Smooth muscle cell (in vitro differentiated cells): Measurements from ENCODE around the gene SLC13A2. TPM values are rescaled to one million over a fixed set of nuclear protein-coding genes. Genes with fewer than 3 reads are reported as not detected.

Experiments
- DNase-seq: peaks from one replicate; lab custom pipeline; 2025; ENCODE audit not compliant: unreplicated experiment; lab: John Stamatoyannopoulos, UW
- H2AFZ ChIP-seq: fragments of 200-600 bp; sonication (generic); 2 replicates; pipeline ENCODE4 v1.6.0; 2016; ENCODE audit warnings: antibody characterized with exemption, low read depth, mild to moderate bottlenecking
- H3F3A ChIP-seq: fragments of 200-600 bp; sonication (generic); 2 replicates; pipeline ENCODE4 v1.6.0; 2017; ENCODE audit warnings: antibody characterized with exemption, low read depth
- H3K27ac ChIP-seq: fragments of 200-600 bp; sonication (generic); 2 replicates; pipeline ENCODE4 v1.5.1; 2016; ENCODE audit warnings: low read depth, mild to moderate bottlenecking
- H3K27me3 ChIP-seq: fragments of 200-600 bp; sonication (generic); 2 replicates; pipeline ENCODE4 v1.6.1; 2016; ENCODE audit warnings: low read depth, mild to moderate bottlenecking
- H3K36me3 ChIP-seq: fragments of 200-600 bp; sonication (generic); 2 replicates; pipeline ENCODE4 v1.5.1; 2016; ENCODE audit warnings: low read depth
- H3K4me1 ChIP-seq: fragments of 200-600 bp; sonication (generic); 2 replicates; pipeline ENCODE4 v1.5.1; 2016; ENCODE audit warnings: low read depth
- H3K4me2 ChIP-seq: fragments of 200-600 bp; sonication (generic); 2 replicates; pipeline ENCODE4 v1.6.0; 2016; ENCODE audit warnings: mild to moderate bottlenecking
- H3K4me3 ChIP-seq: fragments of 200-600 bp; sonication (generic); 2 replicates; pipeline ENCODE4 v1.5.1; 2016; ENCODE audit warnings: mild to moderate bottlenecking
- H3K79me2 ChIP-seq: fragments of 200-600 bp; sonication (generic); 2 replicates; pipeline ENCODE4 v1.6.0; 2016; ENCODE audit warnings: low read depth, mild to moderate bottlenecking
- H3K9ac ChIP-seq: fragments of 200-600 bp; sonication (generic); 2 replicates; pipeline ENCODE4 v1.6.0; 2016; ENCODE audit warnings: low read depth
- H3K9me3 ChIP-seq: fragments of 200-600 bp; sonication (generic); replicated peaks from 2 replicates; pipeline ENCODE4 v1.5.1; 2016; ENCODE audit warnings: low read depth
- H4K20me1 ChIP-seq: fragments of 200-600 bp; sonication (generic); 2 replicates; pipeline ENCODE4 v1.6.0; 2016; ENCODE audit warnings: low read depth
- WGBS: methylation state at CpG from one replicate; pipeline ENCODE4 v1.1.7; 2016; ENCODE audit warnings: low lambda C conversion rate; 5-methylcytosine and 5-hydroxymethylcytosine counted together
- polyA plus RNA-seq: library from polyadenylated mRNA; unstranded; fragments of >200 nt; fragmentation: Nextera tagmentation; extraction: Ambion mirVana; gene quantifications from 2 replicates; pipeline ENCODE4 v1.2.1, GENCODE V29; 2016
- total RNA-seq: library from RNA; depleted of rRNA; stranded (reverse); fragments of >200 nt; gene quantifications from 2 replicates; pipeline ENCODE4 v1.2.3, GENCODE V29; 2014
- TF ChIP-seq, protein P1 (sequence below): fragments of 200-600 bp; sonication (generic); IDR thresholded peaks from 2 replicates; pipeline ENCODE4 v1.5.1; 2017; ENCODE audit warnings: borderline replicate concordance, mild to moderate bottlenecking, antibody characterized with exemption; ENCODE audit not compliant: insufficient read depth, poor library complexity, severe bottlenecking

SLC13A2 gene
- total and polyA plus RNA-seq, 2 experiments from 2014 or later, result not detected

DNA sequence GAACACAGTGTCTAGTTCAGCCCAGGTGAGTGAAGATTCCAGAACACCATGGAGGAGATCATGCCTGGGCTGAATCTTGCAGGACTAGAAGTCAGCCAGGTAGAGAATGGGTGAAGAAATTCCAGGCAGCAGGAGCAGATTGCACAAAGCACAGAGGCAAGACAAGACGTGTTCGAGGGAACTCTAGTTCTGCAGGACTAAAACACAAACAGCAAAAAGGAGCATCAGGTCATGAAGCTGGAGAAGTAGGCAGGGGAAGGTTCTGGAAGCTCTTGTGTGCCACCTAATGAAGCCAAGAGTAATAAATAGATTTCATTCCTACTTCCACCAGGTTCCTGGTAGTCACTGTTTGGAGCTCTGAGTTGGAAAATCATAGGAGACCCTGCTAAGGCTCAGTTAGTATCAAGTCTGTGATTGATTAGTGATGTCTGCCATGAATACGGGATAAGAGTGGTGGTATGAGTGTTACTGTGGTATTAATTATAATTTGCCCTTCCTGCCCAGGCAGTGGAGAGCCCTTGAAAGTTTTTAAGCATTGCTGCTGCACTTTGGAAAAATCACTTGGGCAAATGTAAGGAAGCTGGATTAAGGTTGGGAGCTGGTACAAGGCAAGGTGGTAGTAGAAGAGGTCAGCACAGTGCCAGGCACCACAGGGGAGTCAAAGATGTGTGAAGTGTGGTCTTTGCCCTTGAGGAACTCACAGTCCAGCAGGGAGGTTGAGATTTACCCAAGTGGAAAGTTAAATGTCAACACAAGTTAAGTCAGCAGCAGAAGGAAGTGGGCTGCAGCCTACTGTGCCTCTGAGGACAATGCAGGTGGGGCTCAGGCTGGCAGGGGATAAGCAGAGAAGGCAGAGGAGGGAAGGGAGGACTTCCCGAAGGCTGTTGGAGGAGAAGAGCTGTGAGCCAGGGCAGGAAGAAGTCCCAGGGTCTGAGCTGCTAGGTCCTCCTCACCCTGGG, 19.2 kb downstream of the SLC13A2 start:
- H4K20me1 ChIP-seq, result no peaks in the 10 kb centered on the region
- no peaks in the 10 kb centered on the region for H3K36me3 ChIP-seq
- H2AFZ ChIP-seq, result no peak overlapping the region
- no peak overlapping the region for H3K4me3 ChIP-seq
- no peak for DNase-seq
- H3K79me2 ChIP-seq, result no peaks in the 10 kb centered on the region
- no peak overlapping the region for H3K4me2 ChIP-seq
- H3K9ac ChIP-seq, result no peak overlapping the region
- no peaks in the 10 kb centered on the region for H3F3A ChIP-seq
- no peak overlapping the region for H3K27ac ChIP-seq
- 79% methylated on average over 4 of the region's 4 CpGs for WGBS
- no peaks in the 10 kb centered on the region for H3K4me1 ChIP-seq
- H3K9me3 ChIP-seq, result no peaks in the 10 kb centered on the region
- TF ChIP-seq, protein P1, sequence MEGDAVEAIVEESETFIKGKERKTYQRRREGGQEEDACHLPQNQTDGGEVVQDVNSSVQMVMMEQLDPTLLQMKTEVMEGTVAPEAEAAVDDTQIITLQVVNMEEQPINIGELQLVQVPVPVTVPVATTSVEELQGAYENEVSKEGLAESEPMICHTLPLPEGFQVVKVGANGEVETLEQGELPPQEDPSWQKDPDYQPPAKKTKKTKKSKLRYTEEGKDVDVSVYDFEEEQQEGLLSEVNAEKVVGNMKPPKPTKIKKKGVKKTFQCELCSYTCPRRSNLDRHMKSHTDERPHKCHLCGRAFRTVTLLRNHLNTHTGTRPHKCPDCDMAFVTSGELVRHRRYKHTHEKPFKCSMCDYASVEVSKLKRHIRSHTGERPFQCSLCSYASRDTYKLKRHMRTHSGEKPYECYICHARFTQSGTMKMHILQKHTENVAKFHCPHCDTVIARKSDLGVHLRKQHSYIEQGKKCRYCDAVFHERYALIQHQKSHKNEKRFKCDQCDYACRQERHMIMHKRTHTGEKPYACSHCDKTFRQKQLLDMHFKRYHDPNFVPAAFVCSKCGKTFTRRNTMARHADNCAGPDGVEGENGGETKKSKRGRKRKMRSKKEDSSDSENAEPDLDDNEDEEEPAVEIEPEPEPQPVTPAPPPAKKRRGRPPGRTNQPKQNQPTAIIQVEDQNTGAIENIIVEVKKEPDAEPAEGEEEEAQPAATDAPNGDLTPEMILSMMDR, result no peak
- H3K27me3 ChIP-seq, result peaks cover 4% of the 10 kb centered on the region

DNA sequence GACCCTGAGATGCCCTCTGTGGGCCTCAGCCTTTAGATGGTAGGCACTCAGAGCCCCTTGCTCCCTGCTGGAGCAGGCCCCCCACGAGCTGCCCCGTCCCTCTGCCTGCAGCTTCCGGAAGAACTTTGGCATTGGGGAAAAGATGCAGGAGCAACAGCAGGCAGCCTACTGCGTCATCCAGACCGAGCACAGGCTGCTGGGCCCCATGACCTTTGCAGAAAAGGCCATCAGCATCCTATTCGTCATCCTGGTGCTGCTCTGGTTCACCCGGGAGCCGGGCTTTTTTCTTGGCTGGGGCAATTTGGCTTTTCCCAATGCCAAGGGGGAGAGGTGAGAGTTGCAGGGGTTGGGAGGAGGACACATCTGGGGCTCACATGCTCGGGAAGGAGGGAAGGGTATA, 20.0 kb downstream of the SLC13A2 start:
- Histone ChIP-seq H3K4me3 (no peak overlapping the region), H3K27ac (no peak overlapping the region), H3K4me2 (no peak overlapping the region), H3F3A (no peaks in the 10 kb centered on the region), H4K20me1 (no peaks in the 10 kb centered on the region), H3K9me3 (no peaks in the 10 kb centered on the region), H3K79me2 (no peaks in the 10 kb centered on the region), H2AFZ (no peak overlapping the region), H3K27me3 (peaks cover 4% of the 10 kb centered on the region), H3K36me3 (no peaks in the 10 kb centered on the region), H3K9ac (no peak overlapping the region), H3K4me1 (no peaks in the 10 kb centered on the region)
- DNase-seq, result no peak
- TF ChIP-seq, protein P1, result no peak
- 82% methylated on average over 9 of the region's 9 CpGs for WGBS

DNA sequence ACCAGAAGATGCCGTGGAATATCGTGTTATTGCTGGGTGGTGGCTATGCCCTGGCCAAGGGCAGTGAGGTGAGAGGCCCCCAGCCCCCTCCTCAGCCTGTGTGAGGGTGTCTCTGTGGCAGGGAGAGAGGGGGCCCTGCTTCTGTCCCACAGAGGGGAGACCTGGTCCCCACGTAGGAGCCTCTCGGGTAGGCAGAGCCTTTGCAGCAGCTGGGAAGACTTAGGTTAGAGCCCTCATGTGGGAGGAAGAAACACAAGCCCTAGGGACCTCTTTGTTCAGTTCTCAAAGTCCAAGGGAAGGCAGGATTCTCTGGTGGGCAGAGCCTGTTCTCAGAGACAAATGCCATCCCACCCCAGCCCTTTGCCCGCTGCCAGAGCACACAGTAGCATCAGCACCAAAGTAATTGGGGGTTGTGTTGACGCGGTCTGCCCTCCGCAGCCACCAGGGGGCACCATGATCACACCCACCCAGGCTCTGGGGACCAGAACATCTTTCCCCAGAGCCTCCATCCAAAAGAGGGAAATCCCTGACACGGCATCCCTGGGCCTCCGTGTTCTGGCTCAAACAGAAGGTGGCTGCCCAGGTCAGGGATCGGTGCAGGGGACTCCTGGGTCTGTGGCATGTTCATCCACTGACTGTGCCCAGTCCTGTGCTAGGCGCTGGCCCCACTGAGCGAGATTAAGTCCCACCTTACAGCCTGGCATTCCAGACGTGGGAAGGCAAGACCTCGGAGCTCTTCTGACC, 21.2 kb downstream of the SLC13A2 start:
- Histone ChIP-seq H3K9me3 (no peaks in the 10 kb centered on the region), H3F3A (no peaks in the 10 kb centered on the region), H3K4me2 (no peak overlapping the region), H3K4me3 (no peak overlapping the region), H3K36me3 (no peaks in the 10 kb centered on the region), H3K27ac (no peak overlapping the region), H2AFZ (no peak overlapping the region), H4K20me1 (no peaks in the 10 kb centered on the region), H3K79me2 (no peaks in the 10 kb centered on the region), H3K27me3 (peaks cover 4% of the 10 kb centered on the region), H3K9ac (no peak overlapping the region), H3K4me1 (no peaks in the 10 kb centered on the region)
- DNase-seq, result peak; percentile 55
- WGBS, result 54% methylated on average over 15 of the region's 15 CpGs
- TF ChIP-seq, protein P1, result peak; percentile 91
